Stromal cell of bone marrow (primary cell): ENCODE data around the gene COMMD6.
A peak's percentile ranks its signal among the peaks of the same experiment; 100 is the strongest.

Experiments
- DNase-seq: peaks from one replicate; pipeline ENCODE4 v3.0.0-alpha.2; 2012; ENCODE audit warnings: low read depth

The COMMD6 gene

DNA sequence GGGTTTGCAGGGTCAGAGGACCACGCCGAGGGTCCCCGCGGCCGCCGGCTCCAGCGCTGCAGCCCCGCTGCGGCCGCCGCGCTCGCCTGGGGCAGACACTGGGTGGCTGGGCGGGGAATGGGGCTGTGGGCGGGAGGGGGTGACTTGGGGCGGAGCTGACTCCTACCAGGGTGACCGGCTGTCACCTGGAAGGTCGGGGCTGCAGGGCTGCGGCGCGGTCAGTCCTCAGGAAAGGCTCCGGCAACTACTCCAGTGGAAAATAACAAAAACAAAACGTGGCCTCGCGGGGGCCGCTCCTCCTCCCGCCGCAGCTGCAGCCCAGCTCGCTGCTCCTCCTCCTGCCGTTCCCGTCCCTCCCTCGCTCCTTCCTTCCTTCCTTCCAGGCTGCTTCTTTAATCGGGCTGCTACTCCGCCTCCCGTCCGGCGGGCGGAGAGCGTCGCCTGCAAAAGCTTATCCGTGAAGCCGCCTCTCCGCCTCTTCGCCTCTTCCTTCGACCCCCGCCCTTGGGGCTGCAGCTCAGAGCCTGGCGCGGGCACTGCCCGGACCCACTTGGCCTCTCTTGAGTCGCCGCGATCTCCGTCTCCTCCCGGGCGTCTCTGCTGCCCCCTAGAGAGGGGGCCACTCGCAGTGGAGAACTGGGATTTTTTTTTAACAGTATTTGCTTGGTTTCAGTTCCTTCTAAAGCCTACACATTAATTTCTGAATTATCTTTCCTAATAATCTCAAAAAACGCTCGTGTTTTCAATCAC, 55.4 kb downstream of the COMMD6 start, which contains the start of gene TBC1D4:
Gene TBC1D4 (minus strand): TSS at position 100 of the 750 bp plus-strand sequence. CDS start 402 bp downstream, outside the sequence.
- DNase-seq, result peak; percentile 81

DNA sequence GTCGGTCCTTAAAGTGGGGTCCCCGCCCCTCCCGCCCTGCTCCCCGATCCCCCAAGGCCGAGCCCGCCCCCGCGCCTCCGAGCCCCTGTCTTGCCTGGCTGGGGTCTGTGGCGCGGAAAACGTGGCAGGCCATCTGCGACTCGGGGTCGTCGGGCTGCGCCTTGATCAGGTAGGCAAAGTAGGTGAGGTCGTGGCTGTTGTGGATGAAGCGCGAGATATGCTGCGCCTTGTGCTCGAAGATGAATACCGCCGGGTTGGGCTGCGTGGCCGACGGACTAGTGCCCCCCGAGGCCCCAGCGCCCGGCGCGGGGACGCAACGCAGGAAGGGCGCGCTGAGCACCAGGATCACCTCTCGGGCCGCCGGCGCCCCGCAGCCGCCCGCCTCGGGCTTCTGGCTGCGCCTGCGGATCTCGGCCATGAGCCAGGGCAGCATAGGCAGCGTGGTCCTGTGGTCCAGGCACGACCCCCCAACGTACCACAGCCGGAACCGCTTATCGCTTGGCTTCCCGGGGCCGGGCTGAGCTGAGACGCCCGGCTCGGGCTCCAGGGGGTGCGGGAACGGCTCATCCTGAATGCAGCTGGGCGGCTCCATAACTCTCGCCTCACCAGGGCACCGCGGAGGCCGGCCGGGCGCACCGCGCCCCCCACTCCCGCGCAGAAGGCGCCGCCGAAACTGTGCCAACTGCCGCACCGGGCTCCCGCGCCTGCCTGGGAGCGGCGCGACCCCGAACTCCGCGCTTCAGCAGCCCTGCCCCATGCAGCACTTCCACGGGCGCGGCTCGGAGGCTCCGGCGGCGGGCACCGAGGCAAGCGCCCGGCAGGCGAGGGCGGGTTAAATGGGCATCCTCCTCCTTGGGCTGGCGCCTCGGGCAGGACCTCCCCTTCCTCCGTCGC, 56.2 kb downstream of the COMMD6 start:
- no peak for DNase-seq

DNA sequence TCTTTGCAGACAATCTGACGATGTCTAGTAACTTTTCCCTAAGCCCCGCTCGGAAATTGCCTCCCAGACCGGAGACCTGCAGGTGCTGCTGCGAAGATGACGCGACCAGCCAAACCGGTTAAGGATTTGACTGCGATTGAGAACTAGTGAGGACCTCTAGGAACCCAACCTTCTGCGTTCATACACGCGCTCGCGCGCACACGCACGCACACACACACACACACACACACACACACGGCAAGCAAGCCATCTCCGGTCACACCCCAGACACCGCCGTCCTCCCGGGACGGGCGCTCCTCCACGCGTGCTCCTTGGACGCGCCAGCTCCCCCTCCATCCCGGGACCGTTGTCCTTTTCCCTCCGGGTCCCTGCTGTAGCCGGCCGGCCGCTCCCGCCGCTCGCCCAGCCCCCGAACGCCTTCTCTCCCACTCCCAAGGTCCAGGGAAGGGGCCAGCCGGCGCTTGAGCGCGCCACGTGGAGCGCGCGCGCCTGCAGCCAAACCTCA, 56.9 kb downstream of the COMMD6 start:
- DNase-seq, result no peak

DNA sequence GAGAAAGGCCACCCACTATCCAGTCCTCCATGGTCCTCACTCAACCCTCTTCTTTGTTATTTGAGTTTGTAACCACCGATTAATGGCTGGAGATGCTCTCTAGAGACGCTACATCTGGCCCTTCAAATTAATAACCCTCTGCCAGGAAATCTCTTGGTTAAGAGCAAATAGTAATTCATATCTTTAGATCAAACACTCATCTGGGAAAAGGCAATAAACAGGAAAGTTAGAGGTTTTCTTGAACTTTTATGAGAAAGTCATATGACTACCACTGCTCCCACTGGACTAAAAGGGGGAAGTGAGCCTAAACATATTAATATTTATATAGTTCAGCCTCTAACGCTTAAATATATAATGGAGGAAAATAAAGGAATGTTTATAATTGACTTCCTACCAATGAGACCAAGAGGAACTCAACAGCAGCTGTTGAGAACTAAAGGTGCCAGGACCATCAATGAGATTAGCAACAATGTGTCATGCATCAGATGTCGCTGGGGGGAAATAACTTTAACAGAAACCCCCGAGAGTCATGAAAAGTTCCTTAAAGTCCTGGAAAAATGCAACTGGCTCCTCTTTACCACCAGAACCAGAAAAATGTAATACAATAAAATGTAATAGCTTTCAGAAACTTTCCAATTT, 58.4 kb downstream of the COMMD6 start:
- no peak for DNase-seq

DNA sequence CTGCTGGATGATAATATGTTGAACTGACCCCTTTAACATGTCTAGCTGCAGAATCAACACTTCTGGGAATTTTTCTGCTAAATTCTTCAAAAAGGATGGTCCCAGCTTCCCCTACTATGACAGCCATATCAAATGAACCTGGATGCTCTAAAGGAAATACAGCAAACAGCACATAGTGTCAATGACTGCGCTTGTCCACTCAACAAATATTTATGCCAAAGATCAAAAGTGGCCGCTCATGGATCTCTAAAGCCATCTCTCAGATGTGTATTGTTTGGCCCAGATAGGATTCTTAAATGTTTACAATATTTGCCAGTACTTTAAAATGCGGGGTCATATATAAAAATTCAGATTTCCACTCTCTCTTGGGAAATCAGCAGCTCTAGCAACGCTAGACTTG, 59.0 kb downstream of the COMMD6 start:
- DNase-seq, result no peak
